Panc1 (cell line): ENCODE data around the gene PHEX. TPM values are rescaled to one million over a fixed set of nuclear protein-coding genes. Genes with fewer than 3 reads are reported as not detected.

Experiments
- ATAC-seq: fragments of 200-7000 bp; cut with Tn5 transposase; 2 replicates; pipeline ENCODE4 v1.9.1; 2020; ENCODE audit warnings: mild to moderate bottlenecking, moderate library complexity
- BruUV-seq: library from RNA; stranded (reverse); fragments of 400-500 nt; replicated peaks from 2 replicates; lab custom pipeline; 2021; lab: Mats Ljungman, UMichigan
- CTCF ChIA-PET: fragments of 300-600 bp; sonication (Branson Sonifier 250); formaldehyde crosslinking; loops from one replicate; lab custom pipeline; 2022; ENCODE audit warnings: antibody characterized with exemption; lab: Charles Lee
- POLR2A ChIA-PET: fragments of 300-600 bp; sonication (Branson Sonifier 250); formaldehyde crosslinking; loops from one replicate; lab custom pipeline; 2022; ENCODE audit warnings: antibody characterized with exemption; lab: Charles Lee
- DNase-seq: peaks from one replicate; pipeline ENCODE4 v3.0.0-alpha.2; 2010; ENCODE audit warnings: low read depth, low spot score
- H3K27ac ChIP-seq: 2 replicates; pipeline ENCODE4 v1.5.1; 2011; ENCODE audit warnings: mild to moderate bottlenecking, low read length, inconsistent platforms
- H3K27me3 ChIP-seq: fragments of 200-500 bp; sonication (Bioruptor generic); 2 replicates; pipeline ENCODE4 v1.6.0; 2014; ENCODE audit warnings: low read length, inconsistent platforms; ENCODE audit not compliant: control insufficient read depth, insufficient read depth
- H3K36me3 ChIP-seq: fragments of 200-500 bp; sonication (Bioruptor generic); 2 replicates; pipeline ENCODE4 v1.5.1; 2014; ENCODE audit warnings: inconsistent platforms, mild to moderate bottlenecking, low read length, moderate library complexity; ENCODE audit not compliant: control insufficient read depth, insufficient read depth
- H3K4me1 ChIP-seq: 2 replicates; pipeline ENCODE4 v1.5.1; 2011; ENCODE audit warnings: inconsistent platforms, mild to moderate bottlenecking, low read length, moderate library complexity; ENCODE audit not compliant: control insufficient read depth, insufficient read depth
- H3K4me3 ChIP-seq, 2 experiments: 2 replicates each; pipeline ENCODE4 v1.5.1; 2011 to 2012; ENCODE audit warnings: low read depth in 2 of 2, low read length in 2 of 2, mild to moderate bottlenecking in 2 of 2, inconsistent platforms in 1 of 2, moderate library complexity in 1 of 2
- H3K9me3 ChIP-seq: fragments of 200-500 bp; sonication (Bioruptor generic); 2 replicates; pipeline ENCODE4 v1.5.1; 2014; ENCODE audit warnings: low read depth, mild to moderate bottlenecking, inconsistent platforms, low read length, moderate library complexity; ENCODE audit not compliant: control insufficient read depth, insufficient read depth
- POLR2AphosphoS5 ChIP-seq: IDR thresholded peaks from 2 replicates; pipeline ENCODE4 v1.6.1; 2012; ENCODE audit warnings: mild to moderate bottlenecking, low read depth, low read length, moderate library complexity
- SIN3A ChIP-seq: IDR thresholded peaks from 2 replicates; pipeline ENCODE4 v1.6.1; 2012; ENCODE audit warnings: low read depth, mild to moderate bottlenecking, low read length, moderate library complexity, borderline replicate concordance; ENCODE audit not compliant: insufficient read depth
- TCF7L2 ChIP-seq: IDR thresholded peaks from 2 replicates; pipeline ENCODE4 v1.6.1; 2011; ENCODE audit warnings: mild to moderate bottlenecking, low read depth, low read length, inconsistent platforms
- in situ Hi-C: cut with HindIII; loops from 2 replicates; pipeline ENCODE4 v1.10.0; 2016; ENCODE audit warnings: low sequenced_read_pairs, low pct_unique_long_range_greater_than_20kb
- intact Hi-C: fragments of 100-400 bp; cut with micrococcal nuclease; formaldehyde crosslinking; loops from one replicate; pipeline ENCODE4 v1.10.0; 2022; ENCODE audit not compliant: unreplicated experiment
- total RNA-seq: library from RNA; stranded (reverse); gene quantifications from one replicate; pipeline ENCODE4 v1.2.1, GENCODE V29; 2021; ENCODE audit not compliant: unreplicated experiment
- TF ChIP-seq, protein P1 (sequence below), 2 experiments: IDR thresholded peaks; 2 replicates each; pipeline ENCODE4 v1.6.1; 2011 to 2012; ENCODE audit warnings: low read depth in 2 of 2, control low read depth in 1 of 2, low read length in 1 of 2, mild to moderate bottlenecking in 1 of 2, moderate library complexity in 1 of 2; ENCODE audit not compliant: insufficient read depth in 1 of 2
- TF ChIP-seq, protein P2 (sequence below): fragments of 450-650 bp; IDR thresholded peaks from 2 replicates; pipeline ENCODE4 v1.5.1; 2017; ENCODE audit warnings: mild to moderate bottlenecking

The PHEX gene
- total RNA-seq, 1 experiment from 2014 or later: 0.23 TPM

DNA sequence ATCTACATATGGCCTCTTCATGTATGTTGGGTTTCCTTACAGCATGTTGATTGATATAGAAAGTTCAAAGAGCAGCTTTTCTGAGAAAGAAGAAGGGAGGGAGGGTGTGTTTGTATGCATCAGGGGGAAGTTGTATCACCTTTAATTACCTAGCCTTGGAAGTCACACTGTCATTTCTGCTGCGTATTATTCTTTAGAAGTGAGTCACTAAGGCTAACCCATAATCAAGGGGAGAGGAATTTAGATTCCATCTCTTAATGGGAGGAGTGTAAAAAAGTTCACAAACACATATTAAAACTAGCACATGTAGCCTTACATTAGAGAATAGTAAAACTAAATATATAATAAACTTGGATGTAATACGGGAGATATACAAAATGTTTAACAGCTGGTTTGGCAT, 154.0 kb downstream of the PHEX start:
- intact Hi-C loops: no loop called here
- in situ Hi-C loops: no loop called here
- CTCF ChIA-PET: no interaction called here
- H3K36me3 ChIP-seq: no peaks in the 10 kb centered on the region
- DNase-seq (no peak), ATAC-seq (no peak)
- TF ChIP-seq SIN3A: no peak
- no peak for TF ChIP-seq POLR2AphosphoS5
- TF ChIP-seq, protein P1, sequence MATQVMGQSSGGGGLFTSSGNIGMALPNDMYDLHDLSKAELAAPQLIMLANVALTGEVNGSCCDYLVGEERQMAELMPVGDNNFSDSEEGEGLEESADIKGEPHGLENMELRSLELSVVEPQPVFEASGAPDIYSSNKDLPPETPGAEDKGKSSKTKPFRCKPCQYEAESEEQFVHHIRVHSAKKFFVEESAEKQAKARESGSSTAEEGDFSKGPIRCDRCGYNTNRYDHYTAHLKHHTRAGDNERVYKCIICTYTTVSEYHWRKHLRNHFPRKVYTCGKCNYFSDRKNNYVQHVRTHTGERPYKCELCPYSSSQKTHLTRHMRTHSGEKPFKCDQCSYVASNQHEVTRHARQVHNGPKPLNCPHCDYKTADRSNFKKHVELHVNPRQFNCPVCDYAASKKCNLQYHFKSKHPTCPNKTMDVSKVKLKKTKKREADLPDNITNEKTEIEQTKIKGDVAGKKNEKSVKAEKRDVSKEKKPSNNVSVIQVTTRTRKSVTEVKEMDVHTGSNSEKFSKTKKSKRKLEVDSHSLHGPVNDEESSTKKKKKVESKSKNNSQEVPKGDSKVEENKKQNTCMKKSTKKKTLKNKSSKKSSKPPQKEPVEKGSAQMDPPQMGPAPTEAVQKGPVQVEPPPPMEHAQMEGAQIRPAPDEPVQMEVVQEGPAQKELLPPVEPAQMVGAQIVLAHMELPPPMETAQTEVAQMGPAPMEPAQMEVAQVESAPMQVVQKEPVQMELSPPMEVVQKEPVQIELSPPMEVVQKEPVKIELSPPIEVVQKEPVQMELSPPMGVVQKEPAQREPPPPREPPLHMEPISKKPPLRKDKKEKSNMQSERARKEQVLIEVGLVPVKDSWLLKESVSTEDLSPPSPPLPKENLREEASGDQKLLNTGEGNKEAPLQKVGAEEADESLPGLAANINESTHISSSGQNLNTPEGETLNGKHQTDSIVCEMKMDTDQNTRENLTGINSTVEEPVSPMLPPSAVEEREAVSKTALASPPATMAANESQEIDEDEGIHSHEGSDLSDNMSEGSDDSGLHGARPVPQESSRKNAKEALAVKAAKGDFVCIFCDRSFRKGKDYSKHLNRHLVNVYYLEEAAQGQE (IDR thresholded peaks at IDR 0.05; ENCODE audit: insufficient read depth in 1 of 2, low read depth in 2 of 2, low read length in 1 of 2): no peak
- TF ChIP-seq, protein P2, sequence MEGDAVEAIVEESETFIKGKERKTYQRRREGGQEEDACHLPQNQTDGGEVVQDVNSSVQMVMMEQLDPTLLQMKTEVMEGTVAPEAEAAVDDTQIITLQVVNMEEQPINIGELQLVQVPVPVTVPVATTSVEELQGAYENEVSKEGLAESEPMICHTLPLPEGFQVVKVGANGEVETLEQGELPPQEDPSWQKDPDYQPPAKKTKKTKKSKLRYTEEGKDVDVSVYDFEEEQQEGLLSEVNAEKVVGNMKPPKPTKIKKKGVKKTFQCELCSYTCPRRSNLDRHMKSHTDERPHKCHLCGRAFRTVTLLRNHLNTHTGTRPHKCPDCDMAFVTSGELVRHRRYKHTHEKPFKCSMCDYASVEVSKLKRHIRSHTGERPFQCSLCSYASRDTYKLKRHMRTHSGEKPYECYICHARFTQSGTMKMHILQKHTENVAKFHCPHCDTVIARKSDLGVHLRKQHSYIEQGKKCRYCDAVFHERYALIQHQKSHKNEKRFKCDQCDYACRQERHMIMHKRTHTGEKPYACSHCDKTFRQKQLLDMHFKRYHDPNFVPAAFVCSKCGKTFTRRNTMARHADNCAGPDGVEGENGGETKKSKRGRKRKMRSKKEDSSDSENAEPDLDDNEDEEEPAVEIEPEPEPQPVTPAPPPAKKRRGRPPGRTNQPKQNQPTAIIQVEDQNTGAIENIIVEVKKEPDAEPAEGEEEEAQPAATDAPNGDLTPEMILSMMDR: no peak
- H3K27ac ChIP-seq: no peak overlapping the region
- no peaks in the 10 kb centered on the region for H3K9me3 ChIP-seq
- BruUV-seq: no TSS peak
- no peak overlapping the region for H3K4me3 ChIP-seq
- H3K4me1 ChIP-seq: no peaks in the 10 kb centered on the region
- no peaks in the 10 kb centered on the region for H3K27me3 ChIP-seq
- POLR2A ChIA-PET: no interaction called here

DNA sequence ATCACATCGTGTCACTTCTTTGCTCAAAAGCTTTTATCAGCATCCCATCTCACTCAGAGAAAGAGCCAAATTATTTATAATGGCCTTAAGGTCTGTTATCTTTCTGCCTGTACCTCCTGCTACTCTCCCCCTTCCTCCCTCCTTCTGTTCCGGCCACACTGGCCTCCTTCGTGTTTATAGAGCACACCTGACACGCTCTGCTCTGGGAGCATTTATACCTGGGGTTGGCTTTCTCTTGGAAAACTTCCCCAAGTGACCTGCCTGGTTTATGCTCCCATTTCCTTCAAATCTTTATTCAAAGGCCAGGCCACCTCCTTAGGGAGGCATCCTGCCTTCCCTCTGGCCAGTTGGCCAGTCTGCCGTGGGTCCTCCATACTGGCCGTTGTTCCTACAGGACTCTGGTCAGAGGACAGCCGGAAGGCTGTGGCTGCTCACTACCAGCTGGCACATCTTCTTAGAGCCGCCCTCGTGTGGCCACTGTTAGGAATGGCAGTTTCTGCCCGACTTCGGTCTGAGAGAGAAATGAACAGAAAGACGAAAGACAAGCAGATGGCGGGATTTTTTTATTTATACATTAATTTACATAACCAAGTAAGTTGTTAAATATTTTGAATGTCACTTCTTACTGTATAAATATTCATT, 160.4 kb downstream of the PHEX start:
- DNase-seq (peak; percentile 13), ATAC-seq (peak; percentile 81)
- intact Hi-C loops: loop anchor here (5.0 kb wide), 1 partner anchor 55 kb away; no protein-coding TSS in a partner anchor
- POLR2A ChIA-PET: no interaction called here
- BruUV-seq: no TSS peak
- Histone ChIP-seq H3K36me3 (no peaks in the 10 kb centered on the region), H3K4me3 (peak overlapping the region in 1 of 2 experiments; percentile 31; a peak in 1 of 4 replicates), H3K4me1 (no peaks in the 10 kb centered on the region), H3K27me3 (no peaks in the 10 kb centered on the region), H3K9me3 (no peaks in the 10 kb centered on the region), H3K27ac (no peak overlapping the region)
- CTCF ChIA-PET: no interaction called here
- TF ChIP-seq, protein P2: peak; percentile 78
- TF ChIP-seq TCF7L2: no peak
- TF ChIP-seq, protein P1 (IDR thresholded peaks at IDR 0.05; ENCODE audit: insufficient read depth in 1 of 2, low read depth in 2 of 2, low read length in 1 of 2): no peak
- in situ Hi-C loops: no loop called here
